H1 (cell line): ENCODE results near the gene TMEM150A. TPM values are rescaled to one million over a fixed set of nuclear protein-coding genes. Genes with fewer than 3 reads are reported as not detected.

ENCODE experiments used
- ASH2L ChIP-seq: fragments of 200-600, 300-600 bp; sonication (generic); IDR thresholded peaks from one replicate; pipeline ENCODE4 v1.7.1; 2017; ENCODE audit warnings: low read length
- BACH1 ChIP-seq: IDR thresholded peaks from 2 replicates; pipeline ENCODE4 v1.6.1; 2012; ENCODE audit warnings: low read length, improper control_type of control experiment
- BRCA1 ChIP-seq: IDR thresholded peaks from 2 replicates; pipeline ENCODE4 v1.6.1; 2012; ENCODE audit warnings: low read depth, low read length, improper control_type of control experiment
- CBX5 ChIP-seq: fragments of 300-800, 300-1000 bp; sonication (generic); IDR thresholded peaks from 2 replicates; pipeline ENCODE4 v1.7.1; 2016; ENCODE audit warnings: antibody characterized with exemption, low read length, low read depth
- CHD2 ChIP-seq: IDR thresholded peaks from 2 replicates; pipeline ENCODE4 v1.6.1; 2012; ENCODE audit warnings: low read length, improper control_type of control experiment
- GABPA ChIP-seq: IDR thresholded peaks from 2 replicates; pipeline ENCODE4 v1.6.1; 2011; ENCODE audit warnings: mild to moderate bottlenecking, low read length, moderate library complexity, borderline replicate concordance; ENCODE audit not compliant: insufficient read depth
- HDAC2 ChIP-seq, 2 experiments: fragments of 300-600 bp in 1 of 2; sonication (generic) in 1 of 2; IDR thresholded peaks; 2 replicates each; pipeline ENCODE4 v1.6.1; 2011 to 2012; ENCODE audit warnings: low read depth in 2 of 2, low read length in 2 of 2, mild to moderate bottlenecking in 2 of 2, moderate library complexity in 2 of 2, borderline replicate concordance in 1 of 2, inconsistent platforms in 1 of 2
- RNF2 ChIP-seq: fragments of 200-900, 300-1000 bp; sonication (generic); IDR thresholded peaks from 2 replicates; pipeline ENCODE4 v1.7.1; 2016; ENCODE audit warnings: borderline replicate concordance, low read depth, mild to moderate bottlenecking, antibody characterized with exemption, low read length; ENCODE audit not compliant: poor library complexity, severe bottlenecking; ENCODE audit errors: missing control alignments
- SP1 ChIP-seq: IDR thresholded peaks from 2 replicates; pipeline ENCODE4 v1.6.1; 2011; ENCODE audit warnings: low read depth, low read length
- SP4 ChIP-seq: IDR thresholded peaks from 2 replicates; pipeline ENCODE4 v1.6.1; 2012; ENCODE audit warnings: low read length, inconsistent platforms
- polyA plus RNA-seq, 7 experiments: library from polyadenylated mRNA; depleted of rRNA in 3 of 7; stranded (reverse) in 5 of 7; unstranded in 2 of 7; fragments of >200 nt in 5 of 7; fragments of 200-250 nt in 2 of 7; gene quantifications; 1 replicate in 5 of 7; 2 replicates in 1 of 7; 4 replicates in 1 of 7; pipeline versions ENCODE4 v1.2.1 to v1.2.3, GENCODE V29; 2011 to 2013; ENCODE audit warnings: missing spikeins in 2 of 7, mixed read lengths in 2 of 7
- total RNA-seq: library from RNA; stranded (reverse); fragmentation: NEBNext Ultra II Directional; extraction: Animal tissue kit (Norgen Biotek cat#: 25700); gene quantifications from 2 replicates; pipeline ENCODE4 v1.2.1, GENCODE V29; 2021
- TF ChIP-seq, protein P1 (sequence below): fragments of 300-600 bp; sonication (generic); IDR thresholded peaks from 2 replicates; pipeline ENCODE4 v1.7.1; 2012; ENCODE audit warnings: low read length, moderate library complexity, mild to moderate bottlenecking, inconsistent platforms; ENCODE audit not compliant: insufficient replicate concordance
- TF ChIP-seq, protein P2 (sequence below): IDR thresholded peaks from 2 replicates; pipeline ENCODE4 v1.6.1; 2011; ENCODE audit warnings: low read depth, mild to moderate bottlenecking, low read length; ENCODE audit not compliant: insufficient read depth

TMEM150A gene
- total and polyA plus RNA-seq, 2 of the 8 experiments (the other 6 are each of a cell fraction or from before 2014, with no cell fraction given), result 19.8 to 29.9 TPM

DNA sequence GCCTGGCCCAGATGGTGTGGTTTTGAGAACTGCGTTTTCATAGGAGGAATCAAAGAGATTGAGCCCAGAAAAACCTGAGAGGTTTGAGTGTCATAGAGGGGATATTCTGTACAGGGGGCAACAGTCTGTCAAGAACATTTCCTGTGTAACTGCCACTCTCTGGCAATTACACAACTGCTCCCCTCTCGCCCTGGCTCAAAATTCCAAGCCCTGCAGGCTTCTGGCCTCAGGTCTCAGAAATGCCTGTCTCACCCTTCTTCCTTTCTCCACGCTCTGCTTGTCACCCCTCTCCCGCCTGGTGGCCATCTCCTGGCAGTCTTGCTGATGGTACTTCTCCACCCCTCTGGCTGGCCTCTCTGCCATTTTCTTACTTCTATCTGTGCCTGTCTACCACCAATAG lies 14.3 kb downstream of the TMEM150A start (continued):
- TF ChIP-seq, protein P1, sequence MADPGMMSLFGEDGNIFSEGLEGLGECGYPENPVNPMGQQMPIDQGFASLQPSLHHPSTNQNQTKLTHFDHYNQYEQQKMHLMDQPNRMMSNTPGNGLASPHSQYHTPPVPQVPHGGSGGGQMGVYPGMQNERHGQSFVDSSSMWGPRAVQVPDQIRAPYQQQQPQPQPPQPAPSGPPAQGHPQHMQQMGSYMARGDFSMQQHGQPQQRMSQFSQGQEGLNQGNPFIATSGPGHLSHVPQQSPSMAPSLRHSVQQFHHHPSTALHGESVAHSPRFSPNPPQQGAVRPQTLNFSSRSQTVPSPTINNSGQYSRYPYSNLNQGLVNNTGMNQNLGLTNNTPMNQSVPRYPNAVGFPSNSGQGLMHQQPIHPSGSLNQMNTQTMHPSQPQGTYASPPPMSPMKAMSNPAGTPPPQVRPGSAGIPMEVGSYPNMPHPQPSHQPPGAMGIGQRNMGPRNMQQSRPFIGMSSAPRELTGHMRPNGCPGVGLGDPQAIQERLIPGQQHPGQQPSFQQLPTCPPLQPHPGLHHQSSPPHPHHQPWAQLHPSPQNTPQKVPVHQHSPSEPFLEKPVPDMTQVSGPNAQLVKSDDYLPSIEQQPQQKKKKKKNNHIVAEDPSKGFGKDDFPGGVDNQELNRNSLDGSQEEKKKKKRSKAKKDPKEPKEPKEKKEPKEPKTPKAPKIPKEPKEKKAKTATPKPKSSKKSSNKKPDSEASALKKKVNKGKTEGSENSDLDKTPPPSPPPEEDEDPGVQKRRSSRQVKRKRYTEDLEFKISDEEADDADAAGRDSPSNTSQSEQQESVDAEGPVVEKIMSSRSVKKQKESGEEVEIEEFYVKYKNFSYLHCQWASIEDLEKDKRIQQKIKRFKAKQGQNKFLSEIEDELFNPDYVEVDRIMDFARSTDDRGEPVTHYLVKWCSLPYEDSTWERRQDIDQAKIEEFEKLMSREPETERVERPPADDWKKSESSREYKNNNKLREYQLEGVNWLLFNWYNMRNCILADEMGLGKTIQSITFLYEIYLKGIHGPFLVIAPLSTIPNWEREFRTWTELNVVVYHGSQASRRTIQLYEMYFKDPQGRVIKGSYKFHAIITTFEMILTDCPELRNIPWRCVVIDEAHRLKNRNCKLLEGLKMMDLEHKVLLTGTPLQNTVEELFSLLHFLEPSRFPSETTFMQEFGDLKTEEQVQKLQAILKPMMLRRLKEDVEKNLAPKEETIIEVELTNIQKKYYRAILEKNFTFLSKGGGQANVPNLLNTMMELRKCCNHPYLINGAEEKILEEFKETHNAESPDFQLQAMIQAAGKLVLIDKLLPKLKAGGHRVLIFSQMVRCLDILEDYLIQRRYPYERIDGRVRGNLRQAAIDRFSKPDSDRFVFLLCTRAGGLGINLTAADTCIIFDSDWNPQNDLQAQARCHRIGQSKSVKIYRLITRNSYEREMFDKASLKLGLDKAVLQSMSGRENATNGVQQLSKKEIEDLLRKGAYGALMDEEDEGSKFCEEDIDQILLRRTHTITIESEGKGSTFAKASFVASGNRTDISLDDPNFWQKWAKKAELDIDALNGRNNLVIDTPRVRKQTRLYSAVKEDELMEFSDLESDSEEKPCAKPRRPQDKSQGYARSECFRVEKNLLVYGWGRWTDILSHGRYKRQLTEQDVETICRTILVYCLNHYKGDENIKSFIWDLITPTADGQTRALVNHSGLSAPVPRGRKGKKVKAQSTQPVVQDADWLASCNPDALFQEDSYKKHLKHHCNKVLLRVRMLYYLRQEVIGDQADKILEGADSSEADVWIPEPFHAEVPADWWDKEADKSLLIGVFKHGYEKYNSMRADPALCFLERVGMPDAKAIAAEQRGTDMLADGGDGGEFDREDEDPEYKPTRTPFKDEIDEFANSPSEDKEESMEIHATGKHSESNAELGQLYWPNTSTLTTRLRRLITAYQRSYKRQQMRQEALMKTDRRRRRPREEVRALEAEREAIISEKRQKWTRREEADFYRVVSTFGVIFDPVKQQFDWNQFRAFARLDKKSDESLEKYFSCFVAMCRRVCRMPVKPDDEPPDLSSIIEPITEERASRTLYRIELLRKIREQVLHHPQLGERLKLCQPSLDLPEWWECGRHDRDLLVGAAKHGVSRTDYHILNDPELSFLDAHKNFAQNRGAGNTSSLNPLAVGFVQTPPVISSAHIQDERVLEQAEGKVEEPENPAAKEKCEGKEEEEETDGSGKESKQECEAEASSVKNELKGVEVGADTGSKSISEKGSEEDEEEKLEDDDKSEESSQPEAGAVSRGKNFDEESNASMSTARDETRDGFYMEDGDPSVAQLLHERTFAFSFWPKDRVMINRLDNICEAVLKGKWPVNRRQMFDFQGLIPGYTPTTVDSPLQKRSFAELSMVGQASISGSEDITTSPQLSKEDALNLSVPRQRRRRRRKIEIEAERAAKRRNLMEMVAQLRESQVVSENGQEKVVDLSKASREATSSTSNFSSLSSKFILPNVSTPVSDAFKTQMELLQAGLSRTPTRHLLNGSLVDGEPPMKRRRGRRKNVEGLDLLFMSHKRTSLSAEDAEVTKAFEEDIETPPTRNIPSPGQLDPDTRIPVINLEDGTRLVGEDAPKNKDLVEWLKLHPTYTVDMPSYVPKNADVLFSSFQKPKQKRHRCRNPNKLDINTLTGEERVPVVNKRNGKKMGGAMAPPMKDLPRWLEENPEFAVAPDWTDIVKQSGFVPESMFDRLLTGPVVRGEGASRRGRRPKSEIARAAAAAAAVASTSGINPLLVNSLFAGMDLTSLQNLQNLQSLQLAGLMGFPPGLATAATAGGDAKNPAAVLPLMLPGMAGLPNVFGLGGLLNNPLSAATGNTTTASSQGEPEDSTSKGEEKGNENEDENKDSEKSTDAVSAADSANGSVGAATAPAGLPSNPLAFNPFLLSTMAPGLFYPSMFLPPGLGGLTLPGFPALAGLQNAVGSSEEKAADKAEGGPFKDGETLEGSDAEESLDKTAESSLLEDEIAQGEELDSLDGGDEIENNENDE, result no peak
- no peak for TF ChIP-seq SP1
- TF ChIP-seq SP4, result no peak
- no peak for TF ChIP-seq HDAC2 (IDR thresholded peaks at IDR 0.05; ENCODE audit: borderline replicate concordance in 1 of 2, low read depth in 2 of 2, low read length in 2 of 2)
- TF ChIP-seq RNF2, result no peak
- no peak for TF ChIP-seq BRCA1
- no peak for TF ChIP-seq BACH1
- TF ChIP-seq GABPA, result no peak
- TF ChIP-seq, protein P2, sequence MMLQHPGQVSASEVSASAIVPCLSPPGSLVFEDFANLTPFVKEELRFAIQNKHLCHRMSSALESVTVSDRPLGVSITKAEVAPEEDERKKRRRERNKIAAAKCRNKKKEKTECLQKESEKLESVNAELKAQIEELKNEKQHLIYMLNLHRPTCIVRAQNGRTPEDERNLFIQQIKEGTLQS, result no peak
- no peak for TF ChIP-seq CBX5
- TF ChIP-seq CHD2, result no peak
- TF ChIP-seq ASH2L, result no peak
